K562 (cell line): ENCODE measurements around the gene PPP1R14B. TPM values are rescaled to one million over a fixed set of nuclear protein-coding genes. Genes with fewer than 3 reads are reported as not detected.

ENCODE experiments used
- BMI1 ChIP-seq: fragments of 150-350 bp; IDR thresholded peaks from 2 replicates; pipeline ENCODE4 v1.6.1; 2014; ENCODE audit warnings: low read length
- CBFB ChIP-seq: sonication (generic); formaldehyde crosslinking; IDR thresholded peaks from 2 replicates; pipeline ENCODE4 v1.4.0; 2020; ENCODE audit warnings: mild to moderate bottlenecking, missing genetic modification reagents
- DPF2 ChIP-seq: fragments of 450-650 bp; IDR thresholded peaks from 2 replicates; pipeline ENCODE4 v1.6.1; 2016
- GATA2 ChIP-seq: sonication (generic); formaldehyde crosslinking; IDR thresholded peaks from 2 replicates; pipeline ENCODE4 v1.4.0; 2020; ENCODE audit warnings: mild to moderate bottlenecking, missing genetic modification reagents
- GATAD2B ChIP-seq: fragments of 450-650 bp; IDR thresholded peaks from 2 replicates; pipeline ENCODE4 v1.6.1; 2017; ENCODE audit warnings: mild to moderate bottlenecking, borderline replicate concordance
- LCOR ChIP-seq: sonication (generic); formaldehyde crosslinking; IDR thresholded peaks from 2 replicates; pipeline ENCODE4 v1.8.0; 2022; ENCODE audit warnings: mild to moderate bottlenecking, missing genetic modification reagents
- MBD2 ChIP-seq: sonication (generic); IDR thresholded peaks from 2 replicates; pipeline ENCODE4 v1.6.1; 2016; ENCODE audit warnings: low read depth, borderline replicate concordance
- NELFE ChIP-seq: IDR thresholded peaks from 2 replicates; pipeline ENCODE4 v1.6.1; 2011; ENCODE audit warnings: mild to moderate bottlenecking; ENCODE audit not compliant: insufficient read depth, insufficient read length
- NEUROD1 ChIP-seq: fragments of 150-350 bp; IDR thresholded peaks from 2 replicates; pipeline ENCODE4 v1.6.1; 2014; ENCODE audit warnings: borderline replicate concordance, low read length, low read depth; ENCODE audit not compliant: partially characterized antibody
- NFE2 ChIP-seq: IDR thresholded peaks from 2 replicates; pipeline ENCODE4 v1.6.1; 2014; ENCODE audit warnings: antibody characterized with exemption, low read depth
- NFXL1 ChIP-seq: fragments of 450-650 bp; formaldehyde crosslinking; IDR thresholded peaks from 2 replicates; pipeline ENCODE4 v1.4.0; 2021; ENCODE audit warnings: mild to moderate bottlenecking
- NFYB ChIP-seq: IDR thresholded peaks from 2 replicates; pipeline ENCODE4 v1.6.1; 2011; ENCODE audit warnings: mild to moderate bottlenecking, moderate library complexity; ENCODE audit not compliant: insufficient read length; ENCODE audit errors: extremely low read depth
- NR2C1 ChIP-seq, 2 experiments: fragments of 450-650 bp; IDR thresholded peaks; 2 replicates each; pipeline ENCODE4 v1.6.1; 2017; ENCODE audit warnings: mild to moderate bottlenecking in 2 of 2, antibody characterized with exemption in 1 of 2, inconsistent platforms in 1 of 2, missing compliant biosample characterization in 1 of 2, missing genetic modification characterization in 1 of 2
- POLR2A ChIP-seq: fragments of 450-650 bp; conservative IDR thresholded peaks from 2 replicates; pipeline ENCODE4 v1.6.1; 2016
- POLR2H ChIP-seq: IDR thresholded peaks from 2 replicates; pipeline ENCODE4 v1.6.1; 2016; ENCODE audit warnings: missing genetic modification characterization, low read depth, mild to moderate bottlenecking, control low read depth, missing compliant biosample characterization, moderate library complexity
- RBFOX2 ChIP-seq: fragments of 200-400 bp; formaldehyde crosslinking; IDR thresholded peaks from 2 replicates; pipeline ENCODE4 v1.6.1; 2017; ENCODE audit warnings: low read depth, mild to moderate bottlenecking, low read length, moderate library complexity
- RFX1 ChIP-seq: fragments of 450-650 bp; IDR thresholded peaks from 2 replicates; pipeline ENCODE4 v1.6.1; 2016; ENCODE audit warnings: mild to moderate bottlenecking, moderate library complexity
- SMARCA4 ChIP-seq: fragments of 450-650 bp; IDR thresholded peaks from 2 replicates; pipeline ENCODE4 v1.6.1; 2016
- SMARCC2 ChIP-seq: fragments of 450-650 bp; IDR thresholded peaks from 2 replicates; pipeline ENCODE4 v1.6.1; 2017; ENCODE audit warnings: antibody characterized with exemption, moderate library complexity, mild to moderate bottlenecking, low read depth
- SUPT5H ChIP-seq: fragments of 450-650 bp; IDR thresholded peaks from 2 replicates; pipeline ENCODE4 v1.6.1; 2016
- TFAM ChIP-seq: fragments of 250-450 bp; sonication (Bioruptor Pico); conservative IDR thresholded peaks from 2 replicates; pipeline ENCODE4 v1.5.0; 2021; ENCODE audit warnings: mild to moderate bottlenecking, moderate library complexity
- TFE3 ChIP-seq: fragments of 450-650 bp; formaldehyde crosslinking; IDR thresholded peaks from 2 replicates; pipeline ENCODE4 v1.4.0; 2020; ENCODE audit warnings: mild to moderate bottlenecking, mixed read lengths
- TGIF2 ChIP-seq: sonication (generic); formaldehyde crosslinking; IDR thresholded peaks from 2 replicates; pipeline ENCODE4 v1.8.1; 2022; ENCODE audit warnings: mild to moderate bottlenecking, missing genetic modification reagents, moderate library complexity
- USF2 ChIP-seq: sonication (generic); formaldehyde crosslinking; IDR thresholded peaks from 2 replicates; pipeline ENCODE4 v1.5.0; 2020; ENCODE audit warnings: missing genetic modification reagents
- YBX1 ChIP-seq: fragments of 450-650 bp; IDR thresholded peaks from 2 replicates; pipeline ENCODE4 v1.7.1; 2016; ENCODE audit warnings: mild to moderate bottlenecking
- ZBED1 ChIP-seq: IDR thresholded peaks from 2 replicates; pipeline ENCODE4 v1.6.1; 2014
- ZBTB7A ChIP-seq: IDR thresholded peaks from 2 replicates; pipeline ENCODE4 v1.6.1; 2011; ENCODE audit warnings: low read depth, mild to moderate bottlenecking, low read length, moderate library complexity, borderline replicate concordance; ENCODE audit not compliant: control insufficient read depth
- ZNF639 ChIP-seq, 2 experiments: fragments of 200-800 bp in 1 of 2; sonication (Bioruptor generic) in 1 of 2; sonication (generic) in 1 of 2; formaldehyde crosslinking in 1 of 2; IDR thresholded peaks in 1 of 2; conservative IDR thresholded peaks in 1 of 2; 2 replicates each; pipeline versions ENCODE4 v1.5.0 to v1.6.1; 2016 to 2020; ENCODE audit warnings: missing compliant biosample characterization in 1 of 2, missing genetic modification characterization in 1 of 2, missing genetic modification reagents in 1 of 2
- ZSCAN32 ChIP-seq: fragments of 450-650 bp; formaldehyde crosslinking; IDR thresholded peaks from 2 replicates; pipeline ENCODE4 v1.4.0; 2020; ENCODE audit warnings: mild to moderate bottlenecking, moderate library complexity
- polyA plus RNA-seq, 8 experiments: library from polyadenylated mRNA; depleted of rRNA in 4 of 8; stranded (reverse) in 5 of 8; unstranded in 3 of 8; fragments of >200 nt; fragmentation: Nextera tagmentation in 2 of 8; fragmentation: Illumina TruSeq in 1 of 8; extraction: Ambion mirVana in 2 of 8; extraction: Trizol in 1 of 8; gene quantifications; 2 replicates each; pipeline versions ENCODE4 v1.2.1 to v1.2.3, GENCODE V29; 2011 to 2014; ENCODE audit warnings: inconsistent platforms in 1 of 8, missing spikeins in 1 of 8
- total RNA-seq, 7 experiments: library from RNA; depleted of rRNA in 6 of 7; stranded (reverse); fragments of >200 nt in 6 of 7; fragmentation: Illumina TruSeq in 2 of 7; extraction: Trizol in 2 of 7; gene quantifications; 2 replicates each; pipeline versions ENCODE4 v1.2.1 to v1.2.3, GENCODE V29; 2011 to 2021; ENCODE audit warnings: low replicate concordance in 1 of 7

Gene PPP1R14B
- total and polyA plus RNA-seq, 9 of the 15 experiments (the other 6 are each of a cell fraction or from before 2014, with no cell fraction given) = 7.7 to 566 (median 212) TPM

GRCh38 chr11:64243236-64243854, 3.4 kb downstream of the PPP1R14B start (continued):
- TF ChIP-seq TFE3 (CRISPR knock-in tag) (no peak), SMARCC2 (no peak), YBX1 (no peak), NR2C1 (IDR thresholded peaks at IDR 0.05) (no peak), NR2C1 (tag; IDR thresholded peaks at IDR 0.05) (no peak), LCOR (CRISPR knock-in tag) (no peak), NFE2 (no peak), TFAM (no peak), ZBED1 (no peak), POLR2H (tag) (no peak), POLR2A (peak; percentile 63), DPF2 (no peak), GATAD2B (no peak), MBD2 (no peak), USF2 (no peak), SUPT5H (peak; percentile 51), GATA2 (CRISPR knock-in tag) (no peak), SMARCA4 (no peak), BMI1 (no peak), ZSCAN32 (no peak), ZNF639 (CRISPR knock-in tag; conservative IDR thresholded peaks at IDR 0.05 in 1 of 2, IDR thresholded peaks at IDR 0.05 in 1 of 2) (0 out of 4 replicates have a peak, but pooled peaks of 1 of the 2 experiments have one; percentile 31), NELFE (no peak), TGIF2 (no peak), ZBTB7A (peak; percentile 57; the same call in 1 of the 2 replicates), CBFB (CRISPR knock-in tag) (no peak), NEUROD1 (no peak), NFXL1 (CRISPR knock-in tag) (no peak), RFX1 (no peak), RBFOX2 (peak; percentile 52; the same call in 1 of the 2 replicates), NFYB (no peak)
